Tracheal epithelial cell (primary cell): ENCODE results near the gene SMIM17. TPM values are rescaled to one million over a fixed set of nuclear protein-coding genes. Genes with fewer than 3 reads are reported as not detected.

ENCODE experiments used
- total RNA-seq: library from RNA; depleted of rRNA; stranded (reverse); fragments of >200 nt; gene quantifications from 2 replicates; pipeline ENCODE4 v1.2.1, GENCODE V29; 2014

Gene SMIM17
- total RNA-seq = 0.24 TPM in 1 of 2 replicates, not detected in the other

GRCh38 chr19:56642711-56643459 lies at the start of gene SMIM17:
TSS of gene SMIM17 (plus strand) at chr19:56643159. CDS start at chr19:56645668, 2,509 bp downstream.

GRCh38 chr19:56594783-56595547 lies 48.0 kb upstream of the SMIM17 start, which contains the start of gene ZNF71:
TSS of gene ZNF71 (plus strand) at chr19:56595302. CDS start at chr19:56601559, 6,257 bp downstream.

GRCh38 chr19:56671613-56671994 lies 28.6 kb downstream of the SMIM17 start, which contains the start of gene ZNF835:
TSS of gene ZNF835 (minus strand) at chr19:56671757. CDS start at chr19:56665198, 6,559 bp downstream.

Other genes starting within 250 kb of the SMIM17 start
- 1.4 and 7.2 TPM in 2 replicates for gene ZNF582, start 249.6 kb upstream of the SMIM17 start, total RNA-seq
- gene ZNF583, start 238.8 kb upstream of the SMIM17 start, total RNA-seq = 2.6 and 2.7 TPM in 2 replicates
- 3.6 and 6.0 TPM in 2 replicates for gene ZNF667, start 165.8 kb upstream of the SMIM17 start, total RNA-seq
- gene ZNF471, start 135.3 kb upstream of the SMIM17 start, total RNA-seq = 0.64 and 2.4 TPM in 2 replicates
- 7.5 and 10.1 TPM in 2 replicates for gene ZFP28, start 104.2 kb upstream of the SMIM17 start, total RNA-seq
- 3.2 and 4.1 TPM in 2 replicates for gene ZNF470, start 75.7 kb upstream of the SMIM17 start, total RNA-seq
- gene ZNF71, start 47.9 kb upstream of the SMIM17 start, total RNA-seq = 5.3 and 9.4 TPM in 2 replicates
- 0.21 and 0.24 TPM in 2 replicates for gene ZNF835, start 28.6 kb downstream of the SMIM17 start, total RNA-seq
- 0.43 and 0.48 TPM in 2 replicates for gene PEG3, start 197.6 kb downstream of the SMIM17 start, total RNA-seq
- not detected in 2 replicates for gene ZIM2, start 197.6 kb downstream of the SMIM17 start, total RNA-seq